GM12878 (cell line): ENCODE results near the gene SGSM2. TPM values are rescaled to one million over a fixed set of nuclear protein-coding genes. Genes with fewer than 3 reads are reported as not detected.

ENCODE experiments used
- ATAC-seq: fragments of 200-7000 bp; cut with Tn5 transposase; 3 replicates; pipeline ENCODE4 v1.9.1; 2020; ENCODE audit warnings: mild to moderate bottlenecking, moderate library complexity
- BruUV-seq: library from RNA; stranded (reverse); fragments of 400-500 nt; replicated peaks from 2 replicates; lab custom pipeline; 2021; lab: Mats Ljungman, UMichigan
- CTCF ChIA-PET: fragments of 300-600 bp; sonication (Branson Sonifier 250); formaldehyde crosslinking; extraction: SDS; loops from one replicate; lab custom pipeline; 2021; ENCODE audit warnings: inconsistent platforms; lab: Yijun Ruan, JAX
- POLR2A ChIA-PET: fragments of 350-600 bp; formaldehyde crosslinking; extraction: SDS; loops from one replicate; lab custom pipeline; 2021; ENCODE audit warnings: inconsistent platforms; lab: Charles Lee
- RAD21 ChIA-PET: fragments of 300-600 bp; sonication (Branson Sonifier 250); formaldehyde crosslinking; loops from one replicate; lab custom pipeline; 2023; ENCODE audit warnings: antibody characterized with exemption; ENCODE audit not compliant: unreplicated experiment; lab: Charles Lee
- SMC1A ChIA-PET: fragments of 300-600 bp; sonication (Branson Sonifier 250); formaldehyde crosslinking; loops from one replicate; lab custom pipeline; 2023; ENCODE audit not compliant: unreplicated experiment, uncharacterized antibody; lab: Charles Lee
- DNase-seq: peaks from one replicate; pipeline ENCODE4 v3.0.0-alpha.2; 2011; ENCODE audit warnings: low read depth, low spot score
- FAIRE-seq: peaks from 3 replicates; lab custom pipeline; 2011; peaks lifted over from hg19 to GRCh38; lab: Jason Lieb, UNC
- H2AFZ ChIP-seq: 2 replicates; pipeline ENCODE4 v1.6.0; 2011; ENCODE audit warnings: low read depth, low read length, control low read depth; ENCODE audit not compliant: control insufficient read depth
- H3K27ac ChIP-seq: 2 replicates; pipeline ENCODE4 v1.5.1; 2011; ENCODE audit warnings: control low read depth; ENCODE audit not compliant: control insufficient read depth, insufficient read depth
- H3K27me3 ChIP-seq, 2 experiments: replicated peaks in 1 of 2; 2 replicates each; pipeline versions ENCODE4 v1.6.0 to v1.6.1; 2011; ENCODE audit warnings: low read length in 1 of 2; ENCODE audit not compliant: control insufficient read depth in 2 of 2, insufficient read depth in 2 of 2
- H3K36me3 ChIP-seq, 2 experiments: 2 replicates each; pipeline ENCODE4 v1.5.1; 2011; ENCODE audit warnings: low read length in 1 of 2; ENCODE audit not compliant: control insufficient read depth in 2 of 2, insufficient read depth in 2 of 2
- H3K4me1 ChIP-seq: 2 replicates; pipeline ENCODE4 v1.6.1; 2011; ENCODE audit warnings: mild to moderate bottlenecking, low read length, moderate library complexity, mixed read lengths; ENCODE audit not compliant: control insufficient read depth, insufficient read depth
- H3K4me2 ChIP-seq: 2 replicates; pipeline ENCODE4 v1.6.0; 2011; ENCODE audit warnings: control low read depth; ENCODE audit not compliant: control insufficient read depth, insufficient read depth
- H3K4me3 ChIP-seq: fragments of 200-600 bp; sonication (generic); 2 replicates; pipeline ENCODE4 v1.5.1; 2016
- H3K79me2 ChIP-seq: 2 replicates; pipeline ENCODE4 v1.6.0; 2011; ENCODE audit warnings: low read length; ENCODE audit not compliant: control insufficient read depth, insufficient read depth
- H3K9ac ChIP-seq: 2 replicates; pipeline ENCODE4 v1.8.0; 2011; ENCODE audit warnings: low read length, control low read depth, mixed read lengths; ENCODE audit not compliant: control insufficient read depth, insufficient read depth
- H3K9me3 ChIP-seq: replicated peaks from 3 replicates; pipeline ENCODE4 v1.5.1; 2011; ENCODE audit warnings: mild to moderate bottlenecking, low read length; ENCODE audit not compliant: control insufficient read depth, insufficient read depth
- H4K20me1 ChIP-seq: 2 replicates; pipeline ENCODE4 v1.6.0; 2011; ENCODE audit not compliant: control insufficient read depth, insufficient read depth
- ATF2 ChIP-seq: IDR thresholded peaks from 2 replicates; pipeline ENCODE4 v1.6.1; 2012; ENCODE audit warnings: low read length, inconsistent platforms
- CBX3 ChIP-seq: fragments of 200-600 bp; sonication (generic); IDR thresholded peaks from 2 replicates; pipeline ENCODE4 v1.6.1; 2016; ENCODE audit warnings: low read depth, borderline replicate concordance
- EGR1 ChIP-seq, 2 experiments: IDR thresholded peaks; 1 replicate in 1 of 2; 2 replicates in 1 of 2; pipeline ENCODE4 v1.6.1; 2011 to 2012; ENCODE audit warnings: low read depth in 2 of 2, low read length in 2 of 2, borderline replicate concordance in 1 of 2, mild to moderate bottlenecking in 1 of 2, moderate library complexity in 1 of 2
- EP300 ChIP-seq, 2 experiments: fragments of 150-350 bp in 1 of 2; IDR thresholded peaks; 2 replicates each; pipeline ENCODE4 v1.6.1; 2011 to 2012; ENCODE audit warnings: low read depth in 2 of 2, low read length in 2 of 2, borderline replicate concordance in 1 of 2, improper control_type of control experiment in 1 of 2, inconsistent platforms in 1 of 2; ENCODE audit not compliant: control insufficient read depth in 1 of 2
- FOS ChIP-seq: IDR thresholded peaks from 3 replicates; pipeline ENCODE4 v1.6.1; 2011; ENCODE audit warnings: borderline replicate concordance; ENCODE audit not compliant: insufficient read length; ENCODE audit errors: extremely low read depth
- IKZF1 ChIP-seq: fragments of 450-650 bp; conservative IDR thresholded peaks from 2 replicates; pipeline ENCODE4 v1.6.1; 2017; ENCODE audit warnings: antibody characterized with exemption, mild to moderate bottlenecking
- SIX5 ChIP-seq: IDR thresholded peaks from 2 replicates; pipeline ENCODE4 v1.6.1; 2011; ENCODE audit warnings: mild to moderate bottlenecking, low read depth, low read length, moderate library complexity; ENCODE audit not compliant: severe bottlenecking
- WGBS: methylation state at CpG from one replicate; pipeline ENCODE4 v1.1.6; 2016; ENCODE audit warnings: low lambda C conversion rate; ENCODE audit not compliant: insufficient replicate concordance, insufficient coverage; ENCODE audit errors: missing lambda C conversion rate; 5-methylcytosine and 5-hydroxymethylcytosine counted together
- in situ Hi-C: fragments of 300-500 bp; cut with MboI; formaldehyde crosslinking; loops from 9 replicates; pipeline ENCODE4 v1.14.3; 2018; ENCODE audit warnings: mixed read lengths
- intact Hi-C: fragments of 100-400 bp; cut with micrococcal nuclease; formaldehyde crosslinking; loops from one replicate; pipeline ENCODE4 v1.14.2; 2022; ENCODE audit not compliant: unreplicated experiment
- polyA plus RNA-seq, 11 experiments: library from polyadenylated mRNA; depleted of rRNA in 4 of 11; unstranded in 6 of 11; stranded (reverse) in 5 of 11; fragments of >200 nt; fragmentation: Nextera tagmentation in 4 of 11; fragmentation: Illumina TruSeq in 1 of 11; extraction: Ambion mirVana in 4 of 11; extraction: Trizol in 1 of 11; gene quantifications; 1 replicate in 1 of 11; 2 replicates in 10 of 11; pipeline versions ENCODE4 v1.2.1 to v1.2.3, GENCODE V29; 2011 to 2016; ENCODE audit warnings: inconsistent platforms in 2 of 11, missing spikeins in 2 of 11, low read depth in 1 of 11
- total RNA-seq, 4 experiments: library from RNA; depleted of rRNA in 3 of 4; stranded (reverse); fragments of >200 nt in 3 of 4; fragmentation: Illumina TruSeq in 1 of 4; extraction: Trizol in 1 of 4; gene quantifications; 2 replicates each; pipeline versions ENCODE4 v1.2.1 to v1.2.3, GENCODE V29; 2013 to 2021

The SGSM2 gene
- total and polyA plus RNA-seq, 10 of the 15 experiments (the other 5 are each of a cell fraction or from before 2014, with no cell fraction given), result 0.50 to 50.9 (median 18.5) TPM

- TF ChIP-seq EGR1 (IDR thresholded peaks at IDR 0.05; ENCODE audit: borderline replicate concordance in 1 of 2, low read depth in 2 of 2, low read length in 2 of 2) (no peak), FOS (no peak), ATF2 (no peak), SIX5 (no peak)
Measured at GRCh38 chr17:2343421-2343820, 6.1 kb downstream of the SGSM2 start (continued).

DNA sequence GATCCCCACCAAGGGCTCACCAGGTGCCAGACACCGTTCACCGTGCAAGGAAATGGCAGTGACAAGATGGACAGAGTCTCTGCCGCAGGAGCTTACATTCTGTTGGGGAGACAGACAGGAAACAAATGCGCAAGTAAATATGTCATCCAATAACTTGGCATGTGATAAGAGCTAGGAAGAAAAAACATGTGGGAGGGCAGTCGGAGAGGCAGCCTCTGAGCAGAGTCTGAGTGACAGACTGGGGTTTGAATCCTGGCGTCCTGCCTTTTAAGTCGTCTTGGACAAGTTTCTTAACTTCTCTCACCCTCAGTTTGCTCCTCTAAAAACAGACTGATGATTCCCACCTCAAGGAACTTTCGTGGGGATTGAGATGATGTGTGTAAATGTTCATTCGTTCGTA lies 7.2 kb downstream of the SGSM2 start:
- H3K27me3 ChIP-seq, result no peaks in the 10 kb centered on the region
- ATAC-seq (no peak), DNase-seq (no peak), FAIRE-seq (no peak)
- H3K9ac ChIP-seq, result no peak overlapping the region
- H3K9me3 ChIP-seq, result no peaks in the 10 kb centered on the region
- H3K4me1 ChIP-seq, result no peaks in the 10 kb centered on the region
- RAD21 ChIA-PET, result no interaction called here
- TF ChIP-seq EP300 (IDR thresholded peaks at IDR 0.05; ENCODE audit: borderline replicate concordance in 1 of 2, control insufficient read depth in 1 of 2, low read depth in 2 of 2, low read length in 2 of 2), result no peak
- no peak for TF ChIP-seq CBX3
- TF ChIP-seq IKZF1, result no peak
- intact Hi-C loops (no loop called here), in situ Hi-C loops (no loop called here)
- 79% methylated on average over 10 of the region's 10 CpGs for WGBS
- no peaks in the 10 kb centered on the region for H3K79me2 ChIP-seq
- SMC1A ChIA-PET, result no interaction called here
- no peak overlapping the region for H2AFZ ChIP-seq
- H3K36me3 ChIP-seq, result peaks cover 0 to 3% of the 10 kb centered on the region in 2 experiments; a peak in 2 of 4 replicates
- H4K20me1 ChIP-seq, result no peaks in the 10 kb centered on the region
- no TSS peak for BruUV-seq
- no peak overlapping the region for H3K4me3 ChIP-seq
- H3K27ac ChIP-seq, result no peak overlapping the region
- CTCF ChIA-PET, result no interaction called here
- POLR2A ChIA-PET, result no interaction called here
- H3K4me2 ChIP-seq, result no peak overlapping the region
